GM19467 (cell line): ENCODE data around the gene REL.
A peak's percentile ranks its signal among the peaks of the same experiment; 100 is the strongest.
"Not testable (repeated sequence)": the region's sequence is repeated elsewhere in the genome, so short reads cannot be mapped to it uniquely, and the experiment has no call there.

Source experiments
- ATAC-seq: cut with Tn5 transposase; IDR thresholded peaks from one replicate; pipeline ENCODE4 v1.9.1; 2021; ENCODE audit warnings: mild to moderate bottlenecking, moderate library complexity; ENCODE audit not compliant: unreplicated experiment

The REL gene

DNA sequence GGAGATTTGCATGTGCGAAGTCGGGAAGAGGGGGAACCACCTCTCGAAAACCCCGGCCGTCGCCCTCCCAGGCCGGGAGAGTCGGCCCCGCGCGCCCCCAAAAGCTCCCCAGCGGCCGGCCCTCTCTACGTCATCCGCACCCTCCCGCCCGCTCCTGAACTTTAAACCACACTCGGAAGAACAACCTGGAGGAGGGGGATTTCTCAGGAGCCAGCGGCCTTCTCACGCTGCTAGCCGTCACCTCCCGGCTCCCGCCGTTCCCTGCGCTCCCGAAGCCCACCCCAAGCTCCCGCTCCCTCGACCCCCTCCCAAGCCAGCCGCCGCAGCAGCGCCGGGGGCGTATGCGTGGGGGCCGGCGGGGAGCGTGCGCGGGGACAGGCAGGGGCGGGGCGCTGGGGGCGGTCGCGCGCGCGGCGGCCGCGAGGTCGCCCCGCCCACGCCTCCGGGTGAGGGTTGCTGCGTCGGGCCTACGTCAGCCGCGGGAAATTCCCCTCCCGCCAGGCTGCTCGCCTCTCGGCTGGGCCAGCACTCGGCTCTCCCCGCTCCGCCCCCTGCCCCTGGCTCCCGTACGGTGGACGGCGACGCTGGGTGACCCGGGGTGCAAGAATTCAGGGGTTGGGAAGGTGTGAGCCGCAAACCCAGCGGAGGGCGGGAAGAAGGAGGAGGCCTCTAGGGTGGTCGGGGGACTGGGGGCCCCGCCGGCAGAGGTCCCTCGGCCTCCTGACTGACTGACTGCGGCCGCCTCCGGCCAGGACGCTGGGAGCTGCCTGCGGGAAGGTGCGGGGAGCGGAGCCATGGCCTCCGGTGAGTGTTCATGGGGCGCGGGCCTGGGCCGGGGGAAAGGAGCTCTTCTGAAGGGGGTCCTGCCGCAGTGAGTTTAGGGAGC lies at the start of gene REL:
TSS of gene REL (plus strand) at position 528 of the 886 bp plus-strand sequence. CDS start at position 795, 267 bp downstream.
- peak; percentile 77 for ATAC-seq

- no peak for ATAC-seq
Observed at GRCh38 chr2:60831921-60832320, 49.5 kb upstream of the REL start.

- ATAC-seq = no peak
Observed at GRCh38 chr2:60832621-60833020, 48.8 kb upstream of the REL start.

DNA sequence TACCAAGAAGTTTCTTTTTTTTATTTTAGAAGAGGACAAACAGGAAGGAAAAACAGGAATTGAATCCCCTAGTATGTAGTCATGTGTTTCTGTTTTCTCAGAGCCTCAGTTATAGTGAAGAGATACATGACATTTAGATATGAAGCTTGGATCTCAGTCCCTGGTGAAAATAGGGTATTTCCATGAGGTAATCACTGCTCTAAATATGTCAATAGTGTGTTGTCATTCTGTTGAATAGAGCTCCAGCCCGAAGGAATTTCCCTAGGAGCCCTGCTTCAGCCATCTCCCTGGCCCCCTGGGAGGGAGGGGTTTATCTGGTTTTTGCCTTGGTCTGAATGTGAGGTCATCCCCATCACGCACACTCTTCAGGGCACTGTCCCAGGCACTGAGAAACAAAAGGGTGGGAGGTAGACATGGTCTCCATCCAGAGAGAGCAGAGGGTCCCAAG lies 47.1 kb upstream of the REL start:
- ATAC-seq = no peak

- ATAC-seq = no peak
Observed at GRCh38 chr2:60836491-60836890, 44.9 kb upstream of the REL start.

GRCh38 chr2:60837123-60837522 lies 44.3 kb upstream of the REL start:
- ATAC-seq = no peak

GRCh38 chr2:60838481-60838880 lies 42.9 kb upstream of the REL start:
- ATAC-seq = no peak

DNA sequence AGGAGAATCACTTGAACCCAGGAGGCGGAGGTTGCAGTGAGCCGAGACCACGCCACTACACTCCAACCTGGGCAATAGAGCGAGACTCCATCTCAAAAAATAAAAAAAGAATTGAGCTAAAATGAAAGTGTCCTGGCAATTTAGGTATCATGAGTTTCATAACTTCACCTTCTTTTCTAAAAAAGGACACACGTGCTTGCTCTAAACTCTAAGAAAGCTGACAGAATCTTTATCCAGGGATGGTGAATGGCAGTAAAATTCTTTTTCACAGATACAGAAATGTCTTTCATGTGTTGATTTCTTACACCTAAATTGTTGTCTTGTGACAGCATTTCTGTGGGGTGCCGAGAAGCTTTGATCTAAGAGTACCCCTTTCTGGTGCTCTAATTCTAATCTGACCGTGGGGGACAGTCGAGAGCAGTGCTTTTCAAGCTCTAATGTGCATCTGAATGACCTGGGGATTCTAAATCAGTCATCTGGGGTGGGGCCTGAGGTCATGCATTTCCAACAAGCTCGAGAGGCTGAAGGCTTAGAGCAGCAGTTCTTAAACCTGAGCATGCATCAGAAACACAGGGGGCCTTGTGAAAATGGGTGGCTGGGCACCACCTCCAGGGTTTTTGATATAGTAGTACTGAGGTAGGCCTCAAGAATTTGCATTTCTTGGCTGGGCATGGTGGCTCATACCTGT lies 42.1 kb upstream of the REL start:
- ATAC-seq = peak; percentile 36

GRCh38 chr2:60840880-60841279 lies 40.5 kb upstream of the REL start:
- ATAC-seq = peak; percentile 43

- no peak for ATAC-seq
Observed at GRCh38 chr2:60843006-60843405, 38.4 kb upstream of the REL start.

GRCh38 chr2:60844105-60844504 lies 37.3 kb upstream of the REL start:
- no peak for ATAC-seq

GRCh38 chr2:60847854-60848253 lies 33.5 kb upstream of the REL start:
- ATAC-seq = no peak

GRCh38 chr2:60849187-60849586 lies 32.2 kb upstream of the REL start:
- no peak for ATAC-seq

GRCh38 chr2:60852282-60852860 lies 29.0 kb upstream of the REL start:
- no peak for ATAC-seq

GRCh38 chr2:60853531-60853930 lies 27.8 kb upstream of the REL start:
- ATAC-seq = no peak

GRCh38 chr2:60855989-60856669 lies 25.2 kb upstream of the REL start:
- no peak for ATAC-seq

DNA sequence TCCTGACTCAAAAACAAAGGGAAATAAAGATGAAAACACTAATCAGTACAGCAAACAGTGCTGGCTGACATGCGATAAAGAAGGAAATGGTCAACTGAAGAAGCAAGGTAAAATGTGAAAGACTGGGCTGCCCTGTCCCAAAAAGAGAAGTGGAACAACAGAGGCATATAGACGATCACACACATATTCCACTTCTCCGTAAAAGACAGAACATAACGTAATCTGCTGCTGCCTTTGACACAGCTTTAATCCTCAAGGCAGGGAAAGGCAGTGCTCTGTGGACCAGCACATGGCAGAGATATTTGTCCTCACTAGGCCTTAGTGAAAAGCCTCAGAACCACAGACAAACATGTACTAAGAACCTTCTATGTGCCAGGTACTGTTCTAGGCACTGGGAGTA lies 24.3 kb upstream of the REL start:
- no peak for ATAC-seq

DNA sequence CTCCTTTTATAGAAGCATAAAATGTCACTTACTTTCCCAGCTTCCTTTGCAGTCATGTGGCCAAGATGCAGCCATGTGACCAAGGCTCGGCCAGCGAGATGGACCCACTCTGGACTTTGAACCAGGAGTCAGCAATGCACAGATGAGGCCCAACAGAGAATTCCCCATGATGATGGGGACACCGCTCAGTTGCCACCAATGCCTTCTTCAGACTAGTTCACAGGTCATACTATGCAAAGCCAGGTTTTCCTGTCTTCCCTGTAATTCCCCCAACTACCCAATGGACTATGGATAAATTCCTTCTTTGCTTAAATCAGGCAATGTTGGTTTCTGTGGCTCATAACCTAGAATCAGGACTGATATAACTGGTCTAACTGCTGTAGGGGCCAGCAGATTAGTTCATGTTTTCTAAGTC lies 22.5 kb upstream of the REL start:
- ATAC-seq = no peak

GRCh38 chr2:60861736-60862135 lies 19.6 kb upstream of the REL start:
- ATAC-seq = no peak

GRCh38 chr2:60862642-60863041 lies 18.7 kb upstream of the REL start:
- ATAC-seq = no peak

- ATAC-seq = not testable (repeated sequence)
Observed at GRCh38 chr2:60865361-60865760, 16.0 kb upstream of the REL start.
